ENCODE data around the gene INPPL1. TPM values are rescaled to one million over a fixed set of nuclear protein-coding genes. Genes with fewer than 3 reads are reported as not detected.

The INPPL1 gene
- total RNA-seq, 2 donors from 2014 or later = 85.0 to 142 TPM

DNA sequence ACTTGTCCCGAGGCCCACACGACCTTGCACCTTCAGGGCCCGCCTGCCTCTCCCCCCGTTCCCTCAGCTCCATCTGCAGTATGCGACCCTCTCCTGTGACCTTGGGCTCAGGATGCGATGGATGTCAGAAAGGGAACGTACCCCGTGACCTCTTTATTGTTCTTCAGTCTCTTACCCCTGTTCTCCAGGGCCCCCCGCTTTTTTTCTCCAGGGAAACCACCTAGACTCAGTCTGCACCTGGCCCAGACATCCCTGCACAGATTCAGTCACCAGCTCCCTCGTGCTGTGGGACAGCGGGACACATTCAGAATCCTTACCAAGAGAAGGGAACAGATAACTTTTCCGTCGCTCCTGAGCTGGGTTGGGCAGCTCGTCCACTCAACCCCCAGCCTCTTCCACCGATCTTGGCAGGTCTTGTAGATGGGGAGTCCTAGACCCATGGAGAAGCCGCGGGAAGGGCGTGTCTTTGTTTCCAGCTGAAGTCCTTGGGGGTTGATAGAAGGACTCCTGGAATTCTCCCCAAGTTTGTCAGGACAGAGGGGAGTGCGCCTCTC is 20.8 kb downstream of the INPPL1 start:
- WGBS = 34% methylated on average over 19 of the region's 19 CpGs
- H3K9me3 ChIP-seq = no peaks in the 10 kb centered on the region
- DNase-seq (ENCODE audit: low spot score) = no peak
- intact Hi-C loops (cut with DNase I) = no loop called here
- peaks cover 23% of the 10 kb centered on the region for H3K27me3 ChIP-seq (replicated peaks; ENCODE audit: insufficient read depth)
- H3K27ac ChIP-seq = no peak overlapping the region
- H3K36me3 ChIP-seq = no peaks in the 10 kb centered on the region
- no peak for TF ChIP-seq POLR2A (IDR thresholded peaks at IDR 0.05)
- TF ChIP-seq, protein P1, sequence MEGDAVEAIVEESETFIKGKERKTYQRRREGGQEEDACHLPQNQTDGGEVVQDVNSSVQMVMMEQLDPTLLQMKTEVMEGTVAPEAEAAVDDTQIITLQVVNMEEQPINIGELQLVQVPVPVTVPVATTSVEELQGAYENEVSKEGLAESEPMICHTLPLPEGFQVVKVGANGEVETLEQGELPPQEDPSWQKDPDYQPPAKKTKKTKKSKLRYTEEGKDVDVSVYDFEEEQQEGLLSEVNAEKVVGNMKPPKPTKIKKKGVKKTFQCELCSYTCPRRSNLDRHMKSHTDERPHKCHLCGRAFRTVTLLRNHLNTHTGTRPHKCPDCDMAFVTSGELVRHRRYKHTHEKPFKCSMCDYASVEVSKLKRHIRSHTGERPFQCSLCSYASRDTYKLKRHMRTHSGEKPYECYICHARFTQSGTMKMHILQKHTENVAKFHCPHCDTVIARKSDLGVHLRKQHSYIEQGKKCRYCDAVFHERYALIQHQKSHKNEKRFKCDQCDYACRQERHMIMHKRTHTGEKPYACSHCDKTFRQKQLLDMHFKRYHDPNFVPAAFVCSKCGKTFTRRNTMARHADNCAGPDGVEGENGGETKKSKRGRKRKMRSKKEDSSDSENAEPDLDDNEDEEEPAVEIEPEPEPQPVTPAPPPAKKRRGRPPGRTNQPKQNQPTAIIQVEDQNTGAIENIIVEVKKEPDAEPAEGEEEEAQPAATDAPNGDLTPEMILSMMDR (IDR thresholded peaks at IDR 0.05) = no peak
- no peak overlapping the region for H3K4me3 ChIP-seq
- no peaks in the 10 kb centered on the region for H3K4me1 ChIP-seq (replicated peaks)

DNA sequence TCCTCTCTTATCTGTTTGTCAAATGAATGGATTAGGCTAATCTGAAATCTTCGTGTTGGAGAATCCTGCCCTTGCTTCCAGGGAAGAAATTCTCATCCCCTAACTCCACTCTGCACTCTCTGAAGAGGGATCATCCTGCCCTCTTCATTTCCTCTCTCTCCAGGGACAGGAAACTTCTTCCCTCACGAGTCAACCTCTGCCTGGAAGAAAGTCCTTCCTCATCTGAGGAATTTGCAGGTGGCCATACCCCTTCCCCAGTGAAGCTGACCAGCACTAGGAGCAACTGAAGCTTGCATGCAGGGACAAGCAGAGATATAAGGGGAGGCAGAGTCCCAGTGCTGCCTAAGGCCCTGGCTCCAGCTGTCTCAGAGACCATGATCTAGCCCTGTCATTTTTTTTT is 23.0 kb downstream of the INPPL1 start:
- Histone ChIP-seq H3K4me1 (replicated peaks) (no peaks in the 10 kb centered on the region), H3K4me3 (no peak overlapping the region), H3K36me3 (no peaks in the 10 kb centered on the region), H3K9me3 (no peaks in the 10 kb centered on the region), H3K27ac (no peak overlapping the region), H3K27me3 (replicated peaks; ENCODE audit: insufficient read depth) (peaks cover 23% of the 10 kb centered on the region)
- no peak for TF ChIP-seq POLR2AphosphoS5 (IDR thresholded peaks at IDR 0.05)
- TF ChIP-seq POLR2A (IDR thresholded peaks at IDR 0.05) = no peak
- TF ChIP-seq, protein P1 (IDR thresholded peaks at IDR 0.05) = no peak
- no peak for DNase-seq (ENCODE audit: low spot score)
- 50% methylated on average over 2 of the region's 2 CpGs for WGBS
- intact Hi-C loops (cut with DNase I) = no loop called here

DNA sequence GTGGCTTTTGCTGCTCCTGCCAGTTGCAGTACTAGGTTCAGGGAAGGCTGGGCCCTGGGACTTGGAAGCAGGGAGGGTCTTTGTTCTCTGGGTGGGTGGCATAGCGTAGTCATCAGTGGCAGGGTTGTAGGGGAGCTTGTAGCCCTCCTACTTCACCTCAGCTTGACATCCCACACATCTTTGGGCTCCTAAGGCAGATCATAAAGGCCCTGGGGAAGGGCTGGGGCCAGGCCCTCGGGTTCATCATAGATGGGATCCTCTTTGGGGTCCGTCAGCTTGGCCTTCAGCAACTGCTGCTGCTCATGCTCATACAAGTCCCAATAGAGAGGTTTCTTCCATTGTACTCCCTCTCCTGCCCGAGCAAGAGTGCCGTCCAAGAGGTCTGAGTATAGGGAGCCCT is 25.4 kb downstream of the INPPL1 start:
- Histone ChIP-seq H3K4me3 (no peak overlapping the region), H3K27ac (no peak overlapping the region), H3K27me3 (replicated peaks; ENCODE audit: insufficient read depth) (peaks cover 3% of the 10 kb centered on the region), H3K9me3 (no peaks in the 10 kb centered on the region), H3K36me3 (no peaks in the 10 kb centered on the region), H3K4me1 (replicated peaks) (no peaks in the 10 kb centered on the region)
- WGBS = 95% methylated on average over 5 of the region's 5 CpGs
- TF ChIP-seq, protein P1 (IDR thresholded peaks at IDR 0.05) = no peak
- TF ChIP-seq POLR2A (IDR thresholded peaks at IDR 0.05) (no peak), POLR2AphosphoS5 (IDR thresholded peaks at IDR 0.05) (no peak)
- no peak for DNase-seq (ENCODE audit: low spot score)
- intact Hi-C loops (cut with DNase I) = no loop called here

DNA sequence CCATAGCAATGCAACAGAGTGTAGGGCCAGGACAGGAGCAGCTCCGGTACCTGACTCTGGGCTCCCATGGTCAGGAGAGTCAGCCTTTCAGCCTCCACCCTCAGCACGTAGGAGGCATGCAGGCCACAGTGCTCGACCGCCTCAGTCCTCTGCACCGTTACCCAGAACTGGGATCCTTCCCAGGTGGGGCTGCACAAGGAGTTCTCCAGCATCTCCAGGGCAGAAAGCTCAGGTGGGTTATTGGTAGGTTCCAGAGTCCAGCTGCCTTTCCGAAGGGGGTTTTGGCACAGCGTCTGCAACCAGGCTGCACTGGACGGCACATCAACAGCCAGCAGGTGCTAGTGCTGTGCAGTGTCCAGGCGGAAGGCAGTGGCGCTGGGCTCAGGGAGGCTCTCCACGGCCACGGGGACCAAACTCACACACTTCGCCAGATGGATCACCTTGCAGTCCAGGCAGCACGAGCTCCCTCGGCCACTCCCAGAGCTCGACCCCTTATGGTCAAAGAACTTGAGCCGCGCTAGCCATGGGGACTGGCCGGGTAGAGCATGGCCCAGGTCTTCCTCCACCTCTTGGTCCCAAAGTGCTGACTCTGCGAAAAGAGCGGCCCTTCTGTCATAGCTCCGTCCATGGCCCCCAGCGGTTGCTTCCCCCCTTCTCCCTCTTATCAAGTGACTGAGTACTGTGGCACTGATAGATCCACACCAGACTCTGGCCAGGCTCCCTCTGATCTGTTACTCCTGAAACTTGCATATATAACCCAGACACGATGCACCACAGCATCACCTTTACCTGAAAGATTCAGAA is 26.3 kb downstream of the INPPL1 start:
- no peak for DNase-seq (ENCODE audit: low spot score)
- intact Hi-C loops (cut with DNase I) = no loop called here
- Histone ChIP-seq H3K36me3 (no peaks in the 10 kb centered on the region), H3K27ac (no peak overlapping the region), H3K9me3 (no peaks in the 10 kb centered on the region), H3K4me1 (replicated peaks) (no peaks in the 10 kb centered on the region), H3K27me3 (replicated peaks; ENCODE audit: insufficient read depth) (no peaks in the 10 kb centered on the region), H3K4me3 (no peak overlapping the region)
- WGBS = 89% methylated on average over 24 of the region's 24 CpGs
- TF ChIP-seq POLR2A (IDR thresholded peaks at IDR 0.05) (no peak), POLR2AphosphoS5 (IDR thresholded peaks at IDR 0.05) (no peak)
- TF ChIP-seq, protein P1 (IDR thresholded peaks at IDR 0.05) = no peak

DNA sequence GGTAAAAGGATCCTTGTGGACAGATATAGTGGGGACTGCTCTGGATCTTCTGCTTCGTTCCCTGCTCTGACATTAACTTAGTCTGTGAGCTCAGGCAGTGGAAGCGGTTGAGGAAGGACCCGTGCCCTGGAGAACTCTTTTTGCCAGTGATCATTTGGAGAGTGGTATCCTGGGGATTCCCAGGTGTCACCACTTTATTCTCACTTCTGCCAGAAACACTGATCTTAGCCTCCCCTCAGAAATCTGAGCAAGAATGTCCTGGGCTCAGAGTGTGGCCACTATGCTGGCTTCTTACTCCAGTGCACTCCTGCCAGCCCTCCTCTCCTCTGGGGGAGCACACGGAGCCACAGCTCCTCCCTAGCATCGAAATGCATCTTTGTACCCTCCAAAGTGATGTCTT is 27.0 kb downstream of the INPPL1 start:
- no peak for TF ChIP-seq POLR2AphosphoS5 (IDR thresholded peaks at IDR 0.05)
- TF ChIP-seq, protein P1 (IDR thresholded peaks at IDR 0.05) = no peak
- H3K27ac ChIP-seq = no peak overlapping the region
- DNase-seq (ENCODE audit: low spot score) = no peak
- no peaks in the 10 kb centered on the region for H3K27me3 ChIP-seq (replicated peaks; ENCODE audit: insufficient read depth)
- H3K4me3 ChIP-seq = no peak overlapping the region
- intact Hi-C loops (cut with DNase I) = no loop called here
- no peaks in the 10 kb centered on the region for H3K36me3 ChIP-seq
- WGBS = 79% methylated on average over 5 of the region's 5 CpGs
- no peaks in the 10 kb centered on the region for H3K9me3 ChIP-seq
- H3K4me1 ChIP-seq (replicated peaks) = no peaks in the 10 kb centered on the region

Measured in prostate gland (tissue), 2 donors.